Measurements from ENCODE around the gene IGFL3.

DNA sequence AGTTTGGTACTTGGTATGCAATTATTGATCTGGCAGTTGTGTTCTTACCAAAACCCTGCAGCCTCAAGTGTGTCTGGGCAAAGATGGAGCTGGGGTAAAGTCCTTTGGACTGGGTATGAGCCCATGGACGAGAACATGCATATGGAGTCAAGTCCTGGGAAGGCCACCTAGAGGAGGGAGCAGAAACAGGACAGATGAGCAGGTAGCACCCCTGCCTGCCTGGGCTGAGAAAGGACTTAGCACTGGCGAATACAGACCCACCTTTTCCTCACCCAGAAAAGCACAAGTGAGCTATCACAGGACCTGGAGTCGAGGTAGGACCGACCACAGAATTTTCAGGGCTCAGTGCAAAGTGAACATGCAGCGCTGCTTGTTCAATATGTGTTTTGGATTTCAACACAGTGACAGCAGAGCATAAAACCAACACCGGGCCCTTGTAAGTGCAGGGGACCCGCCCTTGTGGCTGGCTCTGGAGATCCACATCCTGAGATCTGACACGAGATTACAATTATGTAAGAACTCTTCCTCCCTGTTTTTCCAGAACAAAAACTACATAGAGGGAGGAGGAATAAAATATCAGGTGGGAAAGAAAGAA is 49.5 kb upstream of the IGFL3 start:
- TF ChIP-seq ZNF561 (CRISPR knock-in tag; conservative IDR thresholded peaks at IDR 0.05) (no peak), NCOA2 (IDR thresholded peaks at IDR 0.05; ENCODE audit: partially characterized antibody in 2 of 2) (no peak), XRCC3 (IDR thresholded peaks at IDR 0.05) (no peak), CC2D1A (IDR thresholded peaks at IDR 0.05) (no peak), ZNF707 (CRISPR knock-in tag; conservative IDR thresholded peaks at IDR 0.05) (no peak), ILK (tag; IDR thresholded peaks at IDR 0.05; ENCODE audit: borderline replicate concordance, low read depth) (no peak), DPF2 (IDR thresholded peaks at IDR 0.05) (no peak), SAFB2 (IDR thresholded peaks at IDR 0.05; ENCODE audit: borderline replicate concordance, low read depth, low read length, severe bottlenecking) (no peak), ARID3A (IDR thresholded peaks at IDR 0.05; ENCODE audit: borderline replicate concordance, low read depth, low read length) (no peak), CUX1 (CRISPR knock-in tag; IDR thresholded peaks at IDR 0.05) (no peak)
- TF ChIP-seq, protein P1, sequence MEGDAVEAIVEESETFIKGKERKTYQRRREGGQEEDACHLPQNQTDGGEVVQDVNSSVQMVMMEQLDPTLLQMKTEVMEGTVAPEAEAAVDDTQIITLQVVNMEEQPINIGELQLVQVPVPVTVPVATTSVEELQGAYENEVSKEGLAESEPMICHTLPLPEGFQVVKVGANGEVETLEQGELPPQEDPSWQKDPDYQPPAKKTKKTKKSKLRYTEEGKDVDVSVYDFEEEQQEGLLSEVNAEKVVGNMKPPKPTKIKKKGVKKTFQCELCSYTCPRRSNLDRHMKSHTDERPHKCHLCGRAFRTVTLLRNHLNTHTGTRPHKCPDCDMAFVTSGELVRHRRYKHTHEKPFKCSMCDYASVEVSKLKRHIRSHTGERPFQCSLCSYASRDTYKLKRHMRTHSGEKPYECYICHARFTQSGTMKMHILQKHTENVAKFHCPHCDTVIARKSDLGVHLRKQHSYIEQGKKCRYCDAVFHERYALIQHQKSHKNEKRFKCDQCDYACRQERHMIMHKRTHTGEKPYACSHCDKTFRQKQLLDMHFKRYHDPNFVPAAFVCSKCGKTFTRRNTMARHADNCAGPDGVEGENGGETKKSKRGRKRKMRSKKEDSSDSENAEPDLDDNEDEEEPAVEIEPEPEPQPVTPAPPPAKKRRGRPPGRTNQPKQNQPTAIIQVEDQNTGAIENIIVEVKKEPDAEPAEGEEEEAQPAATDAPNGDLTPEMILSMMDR (IDR thresholded peaks at IDR 0.05 in 2 of 3, conservative IDR thresholded peaks at IDR 0.05 in 1 of 3; ENCODE audit: insufficient read depth in 2 of 3, low read depth in 1 of 3, low read length in 3 of 3), result peak in 2 of 3 experiments; percentile 6 to 17; a peak in 1 of 6 replicates

All from K562 (cell line).